GM12878 (cell line): Measurements from ENCODE around the gene PPAN. TPM values are rescaled to one million over a fixed set of nuclear protein-coding genes. Genes with fewer than 3 reads are reported as not detected.

Experiments used
- ELK1 ChIP-seq: IDR thresholded peaks from 2 replicates; pipeline ENCODE4 v1.6.1; 2012; ENCODE audit warnings: low read depth, low read length, improper control_type of control experiment
- ETV6 ChIP-seq, 2 experiments: fragments of 450-650 bp in 1 of 2; IDR thresholded peaks in 1 of 2; conservative IDR thresholded peaks in 1 of 2; 2 replicates each; pipeline ENCODE4 v1.6.1; 2014; ENCODE audit warnings: antibody characterized with exemption in 1 of 2, borderline replicate concordance in 1 of 2, low read depth in 1 of 2, mild to moderate bottlenecking in 1 of 2, moderate library complexity in 1 of 2
- HSF1 ChIP-seq: fragments of 150-350 bp; IDR thresholded peaks from 2 replicates; pipeline ENCODE4 v1.6.1; 2014; ENCODE audit warnings: mild to moderate bottlenecking, low read depth, low read length
- IKZF2 ChIP-seq, 2 experiments: fragments of 450-650 bp; IDR thresholded peaks; 2 replicates each; pipeline ENCODE4 v1.6.1; 2017; ENCODE audit warnings: mild to moderate bottlenecking in 2 of 2, moderate library complexity in 2 of 2
- IRF3 ChIP-seq: fragments of 450-650 bp; IDR thresholded peaks from 2 replicates; pipeline ENCODE4 v1.6.1; 2014; ENCODE audit warnings: mild to moderate bottlenecking
- IRF5 ChIP-seq: fragments of 450-650 bp; IDR thresholded peaks from 2 replicates; pipeline ENCODE4 v1.6.1; 2017; ENCODE audit warnings: borderline replicate concordance
- MTA2 ChIP-seq: fragments of 450-650 bp; IDR thresholded peaks from 2 replicates; pipeline ENCODE4 v1.6.1; 2016; ENCODE audit warnings: low read depth, mild to moderate bottlenecking, moderate library complexity
- PAX5 ChIP-seq: IDR thresholded peaks from 2 replicates; pipeline ENCODE4 v1.6.1; 2011; ENCODE audit warnings: low read depth, low read length, borderline replicate concordance
- TAF1 ChIP-seq: IDR thresholded peaks from 2 replicates; pipeline ENCODE4 v1.6.1; 2011; ENCODE audit warnings: mild to moderate bottlenecking, low read depth, low read length, borderline replicate concordance
- ZBTB40 ChIP-seq: fragments of 450-650 bp; IDR thresholded peaks from 2 replicates; pipeline ENCODE4 v1.6.1; 2016; ENCODE audit warnings: mild to moderate bottlenecking, moderate library complexity, borderline replicate concordance
- ZNF207 ChIP-seq: fragments of 450-650 bp; IDR thresholded peaks from 2 replicates; pipeline ENCODE4 v1.6.1; 2014; ENCODE audit warnings: antibody characterized with exemption, mild to moderate bottlenecking, borderline replicate concordance
- ZNF622 ChIP-seq: fragments of 450-650 bp; IDR thresholded peaks from 2 replicates; pipeline ENCODE4 v1.6.1; 2017; ENCODE audit warnings: mild to moderate bottlenecking, inconsistent platforms
- polyA plus RNA-seq, 11 experiments: library from polyadenylated mRNA; depleted of rRNA in 4 of 11; unstranded in 6 of 11; stranded (reverse) in 5 of 11; fragments of >200 nt; fragmentation: Nextera tagmentation in 4 of 11; fragmentation: Illumina TruSeq in 1 of 11; extraction: Ambion mirVana in 4 of 11; extraction: Trizol in 1 of 11; gene quantifications; 1 replicate in 1 of 11; 2 replicates in 10 of 11; pipeline versions ENCODE4 v1.2.1 to v1.2.3, GENCODE V29; 2011 to 2016; ENCODE audit warnings: inconsistent platforms in 2 of 11, missing spikeins in 2 of 11, low read depth in 1 of 11
- total RNA-seq, 4 experiments: library from RNA; depleted of rRNA in 3 of 4; stranded (reverse); fragments of >200 nt in 3 of 4; fragmentation: Illumina TruSeq in 1 of 4; extraction: Trizol in 1 of 4; gene quantifications; 2 replicates each; pipeline versions ENCODE4 v1.2.1 to v1.2.3, GENCODE V29; 2013 to 2021
- TF ChIP-seq, protein P1 (sequence below): fragments of 450-650 bp; IDR thresholded peaks from 2 replicates; pipeline ENCODE4 v1.6.1; 2016; ENCODE audit warnings: mild to moderate bottlenecking
- TF ChIP-seq, protein P2 (sequence below): fragments of 450-650 bp; IDR thresholded peaks from 2 replicates; pipeline ENCODE4 v1.6.1; 2018; ENCODE audit warnings: borderline replicate concordance, mild to moderate bottlenecking; ENCODE audit not compliant: partially characterized antibody

PPAN gene
- total and polyA plus RNA-seq, 10 of the 15 experiments (the other 5 are each of a cell fraction or from before 2014, with no cell fraction given), result 2.1 to 171 (median 108) TPM

DNA sequence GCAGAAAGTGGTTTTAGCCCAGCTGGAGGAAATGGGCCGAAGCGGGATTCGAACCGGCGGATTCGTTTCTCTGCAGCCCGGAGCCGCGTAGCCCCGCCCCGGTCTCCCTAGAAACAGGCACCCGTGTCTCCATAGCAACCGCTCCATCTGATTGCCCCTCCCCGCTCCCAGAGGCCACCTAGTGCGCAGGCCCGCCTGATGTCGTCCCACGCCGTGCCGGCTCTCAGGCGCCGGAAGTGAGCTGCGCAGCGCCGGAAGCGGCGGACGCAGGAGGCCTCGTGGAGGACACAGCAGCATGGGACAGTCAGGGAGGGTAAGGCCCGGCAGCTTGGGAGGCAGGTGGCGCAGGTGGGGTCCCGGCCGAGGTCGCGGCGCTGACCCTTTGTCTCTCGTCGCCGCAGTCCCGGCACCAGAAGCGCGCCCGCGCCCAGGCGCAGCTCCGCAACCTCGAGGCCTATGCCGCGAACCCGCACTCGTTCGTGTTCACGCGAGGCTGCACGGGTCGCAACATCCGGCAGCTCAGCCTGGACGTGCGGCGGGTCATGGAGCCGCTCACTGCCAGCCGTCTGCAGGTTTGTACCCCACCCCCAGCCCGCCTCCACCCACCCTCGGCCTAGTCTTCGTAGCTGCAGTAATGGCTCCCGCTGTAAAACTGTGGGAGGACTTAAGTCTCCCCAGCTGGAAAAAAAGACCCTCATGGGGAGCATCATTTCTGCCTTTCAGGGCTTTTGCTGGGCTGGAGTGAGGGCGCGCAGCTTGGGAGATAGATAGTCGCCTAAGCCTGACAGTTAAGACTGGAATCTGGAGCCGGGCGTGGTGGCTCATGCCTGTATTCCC, at the start of gene PPAN (continued):
- TF ChIP-seq IRF3 (no peak), IKZF2 (IDR thresholded peaks at IDR 0.05) (no peak), PAX5 (no peak), TAF1 (peak; percentile 85; the same call in 1 of the 2 replicates), ETV6 (conservative IDR thresholded peaks at IDR 0.05 in 1 of 2, IDR thresholded peaks at IDR 0.05 in 1 of 2; ENCODE audit: borderline replicate concordance in 1 of 2, low read depth in 1 of 2) (no peak), MTA2 (no peak), ZNF207 (no peak), HSF1 (no peak), ZBTB40 (peak; percentile 95), ELK1 (peak; percentile 83), ZNF622 (no peak), IRF5 (no peak)
- TF ChIP-seq, protein P1, sequence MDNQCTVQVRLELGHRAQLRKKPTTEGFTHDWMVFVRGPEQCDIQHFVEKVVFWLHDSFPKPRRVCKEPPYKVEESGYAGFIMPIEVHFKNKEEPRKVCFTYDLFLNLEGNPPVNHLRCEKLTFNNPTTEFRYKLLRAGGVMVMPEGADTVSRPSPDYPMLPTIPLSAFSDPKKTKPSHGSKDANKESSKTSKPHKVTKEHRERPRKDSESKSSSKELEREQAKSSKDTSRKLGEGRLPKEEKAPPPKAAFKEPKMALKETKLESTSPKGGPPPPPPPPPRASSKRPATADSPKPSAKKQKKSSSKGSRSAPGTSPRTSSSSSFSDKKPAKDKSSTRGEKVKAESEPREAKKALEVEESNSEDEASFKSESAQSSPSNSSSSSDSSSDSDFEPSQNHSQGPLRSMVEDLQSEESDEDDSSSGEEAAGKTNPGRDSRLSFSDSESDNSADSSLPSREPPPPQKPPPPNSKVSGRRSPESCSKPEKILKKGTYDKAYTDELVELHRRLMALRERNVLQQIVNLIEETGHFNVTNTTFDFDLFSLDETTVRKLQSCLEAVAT, result no peak
- TF ChIP-seq, protein P2, sequence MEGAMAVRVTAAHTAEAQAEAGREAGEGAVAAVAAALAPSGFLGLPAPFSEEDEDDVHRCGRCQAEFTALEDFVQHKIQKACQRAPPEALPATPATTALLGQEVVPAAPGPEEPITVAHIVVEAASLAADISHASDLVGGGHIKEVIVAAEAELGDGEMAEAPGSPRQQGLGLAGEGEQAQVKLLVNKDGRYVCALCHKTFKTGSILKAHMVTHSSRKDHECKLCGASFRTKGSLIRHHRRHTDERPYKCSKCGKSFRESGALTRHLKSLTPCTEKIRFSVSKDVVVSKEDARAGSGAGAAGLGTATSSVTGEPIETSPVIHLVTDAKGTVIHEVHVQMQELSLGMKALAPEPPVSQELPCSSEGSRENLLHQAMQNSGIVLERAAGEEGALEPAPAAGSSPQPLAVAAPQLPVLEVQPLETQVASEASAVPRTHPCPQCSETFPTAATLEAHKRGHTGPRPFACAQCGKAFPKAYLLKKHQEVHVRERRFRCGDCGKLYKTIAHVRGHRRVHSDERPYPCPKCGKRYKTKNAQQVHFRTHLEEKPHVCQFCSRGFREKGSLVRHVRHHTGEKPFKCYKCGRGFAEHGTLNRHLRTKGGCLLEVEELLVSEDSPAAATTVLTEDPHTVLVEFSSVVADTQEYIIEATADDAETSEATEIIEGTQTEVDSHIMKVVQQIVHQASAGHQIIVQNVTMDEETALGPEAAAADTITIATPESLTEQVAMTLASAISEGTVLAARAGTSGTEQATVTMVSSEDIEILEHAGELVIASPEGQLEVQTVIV, result peak; percentile 49
